Uterus (tissue), 2 donors: ENCODE results near the gene PBX1.

ENCODE experiments used
- CTCF ChIP-seq, 4 experiments: fragments of 200-600 bp in 2 of 4; fragments of 450-650 bp in 2 of 4; sonication (generic) in 2 of 4; IDR thresholded peaks; one replicate each; pipeline ENCODE4 v1.5.1; 2016 to 2019; ENCODE audit warnings: antibody characterized with exemption in 4 of 4, mild to moderate bottlenecking in 2 of 4, moderate library complexity in 1 of 4
- POLR2A ChIP-seq, 2 donors: fragments of 450-650 bp; IDR thresholded peaks; one replicate each; pipeline ENCODE4 v1.6.1; 2016; ENCODE audit warnings: antibody characterized with exemption in 2 of 2, mild to moderate bottlenecking in 1 of 2, moderate library complexity in 1 of 2

- TF ChIP-seq POLR2A (IDR thresholded peaks at IDR 0.05) (no peak), CTCF (IDR thresholded peaks at IDR 0.05) (no peak)
Observed at GRCh38 chr1:164604541-164604940, 45.6 kb downstream of the PBX1 start.
